ENCODE data around the gene SUPT3H.

SUPT3H gene

DNA sequence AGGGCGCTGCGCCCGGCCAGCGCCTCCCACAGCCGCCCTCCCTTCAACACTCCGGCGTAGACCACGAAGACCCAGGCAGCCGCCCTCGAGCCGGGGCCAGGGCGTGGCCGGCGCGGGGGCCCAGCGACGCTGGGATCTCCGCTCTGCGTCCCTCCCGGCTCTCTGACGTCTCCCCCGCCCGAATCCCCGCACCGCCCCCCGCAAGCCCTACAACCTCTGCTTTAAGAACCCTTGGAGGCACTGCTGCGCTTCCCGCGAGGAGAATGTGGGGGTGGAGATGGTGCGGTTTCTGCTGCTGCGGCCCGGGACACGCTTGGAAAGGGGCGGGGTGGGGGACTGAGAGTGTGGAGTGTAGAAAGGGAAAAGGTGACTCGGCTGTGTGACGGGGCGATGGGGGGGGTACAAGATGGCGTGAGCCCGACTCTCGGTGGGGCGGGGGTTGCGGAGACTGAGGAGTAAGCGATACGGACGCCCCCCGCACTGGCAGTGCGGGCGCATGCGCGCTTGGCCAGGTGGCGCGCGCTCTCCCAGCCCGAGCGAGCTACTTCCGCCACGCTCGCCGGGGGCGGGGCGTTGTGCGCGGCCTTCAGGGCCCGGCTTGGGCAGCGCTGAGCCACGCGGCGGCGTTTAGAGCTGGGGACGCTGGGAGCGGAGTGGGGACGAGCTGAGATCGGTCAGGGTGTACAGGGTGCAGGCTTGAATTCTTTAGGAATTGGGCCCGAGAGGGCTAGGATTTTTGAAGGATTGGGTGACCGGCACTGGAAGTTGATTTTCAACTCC lies at the start of gene SUPT3H:
SUPT3H (minus strand) TSS at position 381 of the 780 bp plus-strand sequence.
- peak; percentile 98 for DNase-seq (ENCODE audit: low read depth, low spot score)

DNA sequence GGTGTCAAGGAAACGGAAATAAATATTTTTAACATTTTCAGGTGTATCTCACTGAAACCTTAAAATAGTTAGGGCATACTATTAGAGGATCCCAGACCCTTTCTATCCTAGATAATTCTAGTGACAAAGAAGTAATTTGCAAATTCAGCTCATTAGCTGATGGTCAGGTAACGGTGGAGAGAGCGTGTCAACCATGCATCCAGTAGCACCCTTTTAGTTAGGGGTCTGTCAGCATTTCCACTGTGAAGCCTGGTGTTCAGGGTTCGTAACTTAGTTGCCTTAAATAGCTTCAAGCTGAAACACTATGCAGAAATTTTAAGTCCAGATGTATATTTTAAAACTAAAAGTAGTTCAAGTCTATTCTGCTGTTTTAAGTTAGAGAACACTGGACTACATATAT lies 48.5 kb upstream of the SUPT3H start:
- no peak for DNase-seq (ENCODE audit: low read depth, low spot score)

DNA sequence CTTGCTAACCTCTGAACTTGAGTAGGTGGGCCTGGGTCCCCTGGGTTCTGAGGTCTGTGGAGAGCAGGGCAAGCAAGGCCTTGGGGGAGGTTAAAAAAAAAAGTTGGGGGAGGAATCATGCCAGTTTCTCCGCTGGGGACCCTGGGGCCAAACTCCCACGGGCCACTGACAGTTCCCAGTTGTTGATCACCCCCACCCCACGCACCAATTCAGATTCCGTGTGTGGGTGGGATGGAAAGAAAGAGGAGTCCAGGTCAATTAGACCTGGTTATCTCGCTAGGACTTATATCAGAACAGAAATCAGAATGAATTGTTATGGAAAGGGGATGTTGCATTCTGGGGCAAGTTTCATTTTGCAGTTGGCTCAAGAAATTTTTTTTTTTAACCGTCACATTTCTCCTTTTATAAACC lies 46.7 kb upstream of the SUPT3H start:
- DNase-seq (ENCODE audit: low read depth, low spot score): peak; percentile 52

DNA sequence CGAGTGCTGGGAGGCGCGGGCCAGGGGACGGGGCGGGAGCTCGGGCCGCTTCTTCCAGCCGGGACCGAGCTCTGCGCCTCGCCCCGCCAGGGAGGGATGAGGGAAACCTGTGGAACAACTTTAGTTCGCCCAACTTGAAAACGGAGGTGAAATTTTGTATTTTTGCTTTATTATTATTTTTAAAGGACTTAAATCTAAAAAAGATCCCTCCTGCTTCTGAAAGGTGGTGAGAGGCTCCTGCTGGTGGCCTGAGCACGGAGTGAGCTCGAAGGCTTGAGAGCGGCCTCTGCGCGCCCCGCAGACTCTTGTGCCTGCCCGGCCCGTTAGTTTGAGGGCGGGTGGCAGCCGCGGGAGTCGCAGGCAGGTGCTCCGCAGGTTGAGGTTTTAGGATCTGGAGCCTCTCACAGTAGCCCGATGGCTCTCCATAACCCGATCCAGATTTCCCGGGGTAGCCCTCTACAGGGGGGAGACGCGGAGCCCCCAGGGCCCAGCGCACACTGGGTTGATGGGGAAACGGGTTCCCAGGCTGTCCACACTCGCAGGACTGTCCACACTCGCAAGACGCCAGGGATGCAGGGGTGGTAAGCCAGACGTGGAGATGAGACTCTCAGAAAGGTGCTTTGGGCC lies 46.2 kb upstream of the SUPT3H start:
- DNase-seq (ENCODE audit: low read depth, low spot score): peak; percentile 59

DNA sequence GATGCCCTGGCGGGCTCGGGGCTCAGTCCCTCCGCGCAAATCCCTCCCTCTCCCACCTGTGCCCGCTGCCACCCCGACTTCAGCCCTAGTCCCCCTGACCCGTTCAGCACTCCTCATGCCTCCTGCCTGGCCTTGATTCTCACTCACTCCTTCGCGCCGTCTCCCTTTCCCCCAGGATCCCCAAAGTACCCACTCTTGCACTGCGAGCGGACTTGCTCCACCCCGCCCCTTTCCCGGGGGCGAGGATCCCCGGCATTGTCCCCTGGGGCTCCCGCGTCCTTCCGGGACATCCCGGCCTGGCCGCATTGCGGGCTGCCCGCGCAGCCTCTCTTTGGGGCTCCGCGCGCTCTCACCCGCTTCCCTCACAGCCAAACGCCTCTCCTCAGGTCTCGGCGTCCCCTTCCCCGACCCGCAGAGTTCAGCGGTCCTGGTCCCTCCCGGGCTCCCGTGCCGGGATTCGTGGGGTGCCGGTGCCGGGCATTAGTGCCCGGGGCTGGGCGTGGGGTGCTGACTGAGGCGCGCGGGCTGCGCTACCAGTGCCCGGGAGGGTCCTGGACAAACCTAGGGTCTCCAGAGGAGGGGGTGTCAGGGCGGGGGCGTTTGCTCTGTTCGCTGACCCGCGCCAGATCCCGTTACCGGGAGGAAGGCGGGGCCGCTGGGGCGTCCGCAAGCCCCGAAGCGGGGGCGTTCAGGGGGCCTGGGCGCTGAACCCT lies 45.5 kb upstream of the SUPT3H start:
- peak; percentile 55 for DNase-seq (ENCODE audit: low read depth, low spot score)

DNA sequence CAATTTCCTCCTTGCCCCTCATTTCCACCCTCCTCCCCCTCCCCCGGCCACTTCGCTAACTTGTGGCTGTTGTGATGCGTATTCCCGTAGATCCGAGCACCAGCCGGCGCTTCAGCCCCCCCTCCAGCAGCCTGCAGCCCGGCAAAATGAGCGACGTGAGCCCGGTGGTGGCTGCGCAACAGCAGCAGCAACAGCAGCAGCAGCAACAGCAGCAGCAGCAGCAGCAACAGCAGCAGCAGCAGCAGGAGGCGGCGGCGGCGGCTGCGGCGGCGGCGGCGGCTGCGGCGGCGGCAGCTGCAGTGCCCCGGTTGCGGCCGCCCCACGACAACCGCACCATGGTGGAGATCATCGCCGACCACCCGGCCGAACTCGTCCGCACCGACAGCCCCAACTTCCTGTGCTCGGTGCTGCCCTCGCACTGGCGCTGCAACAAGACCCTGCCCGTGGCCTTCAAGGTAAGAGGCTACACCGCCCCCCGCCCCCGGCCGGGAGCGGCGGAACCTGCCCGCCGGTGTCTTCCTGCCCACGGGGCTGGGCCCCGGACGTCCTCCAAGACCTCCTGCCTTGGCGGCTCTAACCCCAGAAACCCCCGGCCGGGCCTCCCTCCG lies 44.9 kb upstream of the SUPT3H start:
- DNase-seq (ENCODE audit: low read depth, low spot score): peak; percentile 81

DNA sequence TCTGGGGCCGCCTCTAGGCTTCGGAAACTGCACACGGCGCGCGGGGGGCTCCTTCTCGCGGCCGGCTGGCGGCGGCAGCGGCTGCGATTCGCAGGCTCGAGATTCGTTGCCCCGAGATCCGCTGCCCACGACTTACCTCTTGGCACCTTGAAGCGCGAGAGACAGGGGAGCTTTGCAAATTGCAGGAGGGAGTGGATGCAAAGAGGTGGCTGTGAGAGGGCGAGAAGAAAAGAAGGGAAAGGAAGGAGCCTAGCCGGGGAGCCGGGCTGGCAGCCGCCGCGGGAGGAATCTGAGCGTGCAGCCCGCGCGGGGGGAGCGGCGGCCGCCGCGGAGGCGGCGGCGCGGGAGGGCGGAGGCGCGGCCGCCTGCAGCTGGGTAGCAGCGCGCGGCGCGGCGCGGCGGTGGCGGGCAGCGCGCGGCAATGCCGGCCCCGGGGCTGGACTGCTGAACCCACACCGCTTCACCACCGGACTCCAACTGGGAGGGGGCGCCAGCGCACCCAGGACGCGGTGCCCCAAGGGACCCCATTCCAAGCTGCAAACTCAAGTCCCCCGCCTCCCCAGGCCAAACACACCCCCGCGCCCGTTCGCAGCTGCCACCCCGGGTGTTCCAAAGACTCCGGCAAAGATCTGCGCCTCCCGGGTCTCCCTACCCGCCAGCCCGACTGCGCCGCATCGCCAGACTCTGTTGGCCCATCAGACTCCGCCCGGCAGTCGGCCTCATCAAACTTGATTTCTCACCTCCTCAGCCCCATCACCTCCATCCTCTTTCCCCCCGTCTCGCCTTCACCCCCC lies 44.2 kb upstream of the SUPT3H start:
- peak; percentile 93 for DNase-seq (ENCODE audit: low read depth, low spot score)

DNA sequence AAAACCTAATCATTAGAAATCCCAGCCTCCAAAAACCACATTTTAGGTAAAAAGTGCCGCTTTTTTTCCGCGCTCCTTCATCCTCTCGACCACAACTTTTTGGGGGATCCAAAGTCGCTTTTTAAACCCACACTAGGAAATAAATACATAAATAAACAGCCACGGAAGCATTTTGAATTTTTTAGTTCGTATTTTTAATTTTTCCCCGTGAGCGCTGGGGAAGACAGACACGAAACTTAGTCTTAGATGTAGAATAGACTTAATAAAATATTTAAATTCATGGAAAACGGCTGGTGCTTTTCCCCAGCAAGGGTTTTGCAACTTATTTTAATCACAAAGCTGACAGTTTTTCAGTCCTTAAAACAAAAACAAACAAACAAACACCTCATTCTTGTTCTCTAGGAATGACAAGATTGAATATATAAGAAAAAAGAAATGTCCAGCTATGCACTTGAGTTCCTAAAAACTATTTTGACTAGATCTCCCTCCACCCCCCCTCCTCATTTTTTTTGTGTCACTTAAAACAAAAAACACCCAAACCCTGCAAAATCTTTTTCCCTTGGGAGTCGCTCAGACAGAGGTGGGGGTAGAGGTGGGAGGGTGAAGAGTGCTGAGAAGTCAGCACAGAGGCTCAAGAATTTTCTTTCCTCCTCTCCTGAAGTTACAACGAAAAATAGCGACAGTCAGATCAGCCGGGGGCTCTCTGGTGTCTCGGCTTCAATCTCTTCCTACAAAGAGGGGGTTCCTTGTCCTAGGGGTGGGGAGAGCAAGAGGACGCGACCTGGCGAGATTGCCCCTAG lies 43.4 kb upstream of the SUPT3H start:
- DNase-seq (ENCODE audit: low read depth, low spot score): no peak

DNA sequence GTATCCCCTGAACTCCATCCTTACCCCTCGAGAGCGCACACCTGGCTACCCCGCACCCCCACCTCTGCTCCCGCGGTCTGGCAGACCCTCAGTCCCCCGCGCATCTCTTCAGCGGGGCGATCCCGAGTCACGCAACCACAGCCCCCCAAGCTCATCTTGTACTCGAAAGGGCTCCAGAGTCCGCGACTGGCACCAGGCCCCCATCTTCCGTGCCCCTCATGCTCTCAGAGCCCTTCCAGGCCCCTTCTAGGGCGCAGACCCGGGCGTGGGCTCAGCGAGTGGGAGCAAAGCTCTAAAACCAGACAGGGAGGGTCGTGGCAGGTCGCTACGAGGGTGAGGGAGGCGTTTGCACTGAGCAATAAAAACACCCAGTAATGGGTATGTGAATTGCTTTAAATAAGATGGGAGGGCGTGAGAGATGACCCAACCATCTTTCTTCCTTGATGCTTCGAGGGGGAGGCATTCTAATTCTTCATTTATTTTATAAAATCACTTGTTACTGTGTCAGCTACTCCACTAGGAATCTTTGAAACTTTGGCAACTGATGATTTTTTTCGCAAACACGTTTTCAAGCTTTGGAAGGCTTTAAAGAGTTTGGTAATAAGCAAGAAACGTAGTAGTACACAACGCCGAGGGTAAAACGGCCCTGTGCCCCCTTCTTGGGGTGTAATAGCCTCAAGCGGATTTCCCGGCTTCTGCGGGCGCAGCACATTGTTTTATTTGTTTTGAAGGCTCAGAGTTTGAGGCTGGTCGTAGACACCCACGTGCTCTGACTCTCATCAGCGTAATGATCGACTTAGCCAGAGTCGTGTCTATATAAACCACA lies 42.6 kb upstream of the SUPT3H start:
- peak; percentile 89 for DNase-seq (ENCODE audit: low read depth, low spot score)

DNA sequence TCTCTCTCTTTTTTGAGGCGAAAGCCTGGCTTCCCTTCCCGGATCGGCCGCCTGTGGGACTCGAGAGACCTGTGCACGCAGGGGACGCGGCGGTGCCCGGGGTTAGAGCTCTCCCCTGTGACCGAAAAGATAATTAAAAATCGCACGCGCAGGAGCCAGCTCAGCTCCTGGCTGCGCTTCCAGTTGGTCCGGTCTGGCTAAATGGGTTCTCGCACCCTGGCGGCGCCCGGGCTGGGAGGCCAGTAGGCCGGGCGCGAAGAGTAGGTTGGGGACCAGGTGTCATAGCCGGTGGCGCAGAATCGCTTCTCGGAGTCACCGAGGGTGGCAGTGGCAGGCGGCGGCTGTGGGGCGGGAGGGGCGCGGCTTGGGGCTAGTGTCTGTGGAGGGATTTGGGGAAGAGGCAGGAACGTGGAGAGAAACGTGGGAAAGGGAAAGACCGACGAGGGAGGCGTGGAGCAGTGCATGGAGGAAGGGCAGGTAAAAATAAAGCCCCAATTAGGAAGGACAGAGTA lies 41.9 kb upstream of the SUPT3H start:
- peak; percentile 87 for DNase-seq (ENCODE audit: low read depth, low spot score)

DNA sequence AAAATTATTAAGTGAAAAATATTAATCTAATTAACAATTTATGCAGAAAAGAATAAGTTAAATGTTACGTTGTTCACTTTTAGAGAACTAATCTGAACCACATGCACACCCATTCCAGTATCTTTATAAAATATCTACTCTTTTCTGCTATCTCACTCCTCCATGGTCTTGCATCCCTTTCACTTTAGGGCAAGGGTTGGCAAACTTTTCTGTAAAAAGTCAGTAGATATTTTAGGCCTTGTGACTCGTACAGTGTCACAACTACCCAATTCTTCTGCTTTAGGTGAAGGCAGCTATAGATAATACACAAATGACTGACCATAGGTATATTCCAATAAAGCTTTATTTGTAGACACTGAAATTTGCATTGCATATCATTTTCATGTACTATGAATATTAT lies 39.7 kb upstream of the SUPT3H start:
- no peak for DNase-seq (ENCODE audit: low read depth, low spot score)

DNA sequence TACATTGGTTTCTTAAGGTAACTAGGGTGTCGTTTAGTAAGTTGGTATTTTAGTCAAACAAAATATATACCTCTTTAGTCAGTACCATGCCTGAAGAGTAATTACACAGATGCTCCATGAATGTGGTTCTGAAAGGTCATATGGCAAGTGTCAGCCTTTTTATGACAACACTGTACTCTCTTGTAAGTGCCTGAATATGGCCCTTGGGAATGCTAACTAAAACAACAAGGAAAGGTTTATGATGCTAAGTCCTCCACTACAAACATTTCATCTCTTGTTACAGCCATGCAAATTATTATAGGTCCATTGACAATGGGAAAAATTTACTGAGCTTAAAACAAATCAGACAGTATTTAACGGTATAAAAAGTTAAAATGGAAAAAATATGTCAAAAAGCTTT lies 39.0 kb upstream of the SUPT3H start:
- no peak for DNase-seq (ENCODE audit: low read depth, low spot score)

DNA sequence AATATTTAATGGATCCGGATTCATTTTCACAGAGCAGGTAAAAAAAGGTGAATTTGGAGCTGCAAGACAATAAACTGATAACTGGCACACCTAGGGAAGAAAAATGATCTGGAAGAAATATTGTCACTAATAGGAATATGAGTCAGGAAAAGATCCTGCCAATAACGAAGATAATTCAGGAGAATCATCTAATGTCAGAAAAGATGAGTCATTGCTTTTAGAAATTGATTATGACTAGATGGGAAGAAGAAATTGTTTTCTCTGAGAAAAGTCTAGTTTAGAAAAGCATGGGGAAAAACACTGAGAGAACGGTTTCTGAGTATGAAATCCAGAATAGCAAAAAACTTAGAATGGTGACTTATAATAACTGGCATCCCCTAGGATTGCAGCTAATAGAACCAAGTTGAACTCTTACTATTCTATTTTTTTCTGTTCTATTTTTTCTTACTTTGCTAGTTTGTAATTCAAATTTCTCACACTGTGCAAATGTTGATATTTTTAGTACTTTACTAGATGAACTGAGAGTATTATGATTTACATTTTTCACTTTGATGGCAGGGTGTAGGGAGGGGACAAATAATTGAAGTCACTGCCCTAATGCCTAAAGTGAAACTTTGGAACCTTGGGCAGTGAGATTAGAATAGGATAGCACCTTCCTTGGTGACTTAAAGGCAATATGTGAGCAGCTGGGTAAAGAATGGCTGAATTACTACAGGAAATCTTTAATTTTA lies 38.2 kb upstream of the SUPT3H start:
- no peak for DNase-seq (ENCODE audit: low read depth, low spot score)

DNA sequence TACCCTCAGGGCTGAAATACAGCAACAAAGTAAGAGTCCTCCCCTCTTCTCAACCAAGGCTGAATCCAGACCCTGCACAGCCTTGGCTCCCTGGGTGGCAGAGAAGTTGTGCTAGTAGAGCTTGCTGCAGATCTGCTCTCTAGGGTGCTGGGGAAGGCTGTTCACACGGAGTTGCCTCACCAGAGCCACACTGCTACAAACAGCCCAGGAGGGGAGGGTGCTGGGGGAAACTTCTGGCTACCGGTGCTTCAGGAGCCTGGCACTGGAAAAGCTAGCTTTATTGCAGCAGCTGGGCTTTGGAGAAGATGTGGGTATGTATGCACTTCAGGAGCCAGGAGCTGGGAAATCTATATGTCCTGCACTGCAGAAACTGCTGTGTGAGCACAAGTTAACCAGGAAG lies 37.6 kb upstream of the SUPT3H start:
- no peak for DNase-seq (ENCODE audit: low read depth, low spot score)

DNA sequence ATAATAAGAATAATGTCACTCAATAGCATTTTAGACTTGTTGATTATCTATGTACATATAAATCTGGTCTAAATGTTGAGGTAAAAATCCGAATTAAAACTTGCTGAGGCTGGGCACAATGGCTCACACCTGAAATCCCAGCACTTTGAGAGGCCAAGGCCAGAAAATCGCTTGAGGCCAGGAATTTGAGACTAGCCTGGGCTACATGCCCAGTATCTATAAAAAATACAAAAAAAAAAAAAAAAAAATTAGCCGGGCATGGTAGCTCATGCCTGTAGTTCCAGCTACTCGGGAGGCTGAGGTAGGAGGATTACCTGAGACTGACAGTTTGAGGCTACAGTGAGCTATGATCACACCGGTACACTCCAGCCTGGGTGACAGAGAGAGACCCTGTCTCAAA lies 34.2 kb upstream of the SUPT3H start:
- DNase-seq (ENCODE audit: low read depth, low spot score): no peak

DNA sequence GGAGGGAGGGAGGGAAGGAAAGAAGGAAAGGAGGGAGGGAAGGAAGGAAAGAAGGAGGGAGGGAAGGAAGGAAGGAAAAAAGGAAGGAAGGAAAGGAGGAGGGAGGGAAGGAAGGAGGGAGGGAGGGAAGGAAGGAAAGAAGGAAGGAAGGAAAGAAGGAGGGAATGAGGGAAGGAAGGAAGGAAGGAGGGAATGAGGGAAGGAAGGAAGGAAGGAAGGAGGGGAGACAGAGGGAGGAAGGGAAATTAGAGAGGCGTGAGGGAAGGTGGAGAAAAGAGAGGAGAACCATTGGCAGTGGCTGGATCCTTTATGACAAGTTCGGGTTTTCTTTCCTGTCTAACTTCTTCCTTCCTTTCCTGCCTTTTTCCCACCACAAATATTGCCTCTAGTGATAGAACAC lies 22.3 kb upstream of the SUPT3H start:
- DNase-seq (ENCODE audit: low read depth, low spot score): no peak

DNA sequence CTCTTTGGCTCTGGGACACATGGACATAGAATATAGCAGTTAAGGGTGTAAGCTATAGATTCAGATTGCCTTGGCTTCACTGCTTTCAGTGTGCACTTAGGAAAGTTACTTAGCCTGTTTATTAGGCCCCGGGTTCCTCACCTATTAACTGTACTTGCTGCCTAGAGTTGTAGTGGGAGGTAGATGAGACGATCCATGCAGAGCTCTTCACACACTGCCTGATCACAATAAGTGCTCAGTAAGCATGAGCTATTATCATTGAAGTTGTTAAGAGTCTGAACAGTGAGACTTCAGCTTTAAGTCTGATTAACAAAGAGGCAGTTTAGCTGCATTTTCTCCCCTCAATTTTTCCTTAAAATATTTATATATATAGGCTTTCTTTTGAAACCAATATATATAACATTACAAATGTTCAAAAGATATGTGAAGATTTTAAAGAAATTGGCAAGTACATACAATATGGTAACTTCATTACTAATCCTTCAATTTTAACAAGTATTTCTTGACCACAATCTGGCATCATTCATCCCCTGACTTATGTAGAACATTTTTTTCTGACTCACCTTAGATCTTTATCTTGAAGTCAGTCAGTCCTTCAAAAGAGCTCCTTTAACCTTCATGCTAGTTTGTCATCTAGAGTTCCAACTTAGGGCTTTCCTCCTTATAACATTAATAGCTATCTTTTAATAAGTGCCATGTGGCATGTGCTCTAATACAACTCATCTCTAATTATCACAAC lies 20.5 kb upstream of the SUPT3H start:
- DNase-seq (ENCODE audit: low read depth, low spot score): no peak

DNA sequence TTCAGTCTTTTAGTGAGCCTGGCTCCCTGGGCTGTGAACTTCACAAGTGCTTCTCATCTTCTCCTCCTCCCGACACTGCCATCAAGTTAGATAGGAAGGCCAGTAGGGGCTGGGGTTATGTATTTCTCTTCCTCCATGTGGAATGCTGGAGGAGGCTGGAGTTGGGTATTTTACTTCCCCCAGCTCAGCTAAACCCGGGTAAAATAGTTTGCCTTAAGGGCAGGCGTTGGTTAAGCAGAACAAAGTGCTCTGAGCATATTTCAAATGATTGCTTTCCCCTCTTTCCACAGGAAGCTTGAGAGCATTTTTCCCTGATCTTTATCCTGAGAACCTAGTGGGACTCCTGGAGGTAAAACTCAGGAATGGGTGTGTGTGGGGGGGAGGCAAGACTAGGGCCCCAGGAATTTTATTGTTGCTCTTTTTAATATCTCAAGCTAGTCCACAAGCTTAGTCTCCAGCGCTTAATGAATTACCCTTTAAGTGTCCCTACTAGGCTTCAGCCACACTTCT lies 16.9 kb upstream of the SUPT3H start:
- DNase-seq (ENCODE audit: low read depth, low spot score): no peak

Data from astrocyte of the hippocampus (primary cell).